Neural cell (in vitro differentiated cells): ENCODE results near the gene PARD3B. TPM values are rescaled to one million over a fixed set of nuclear protein-coding genes. Genes with fewer than 3 reads are reported as not detected.
A peak's percentile ranks its signal among the peaks of the same experiment; 100 is the strongest.

Experiments used
- H2AFZ ChIP-seq: fragments of 200-600, 300-800 bp; sonication (generic), shearing (Covaris generic); 2 replicates; pipeline ENCODE4 v1.6.0; 2014; ENCODE audit warnings: low read depth, mild to moderate bottlenecking, antibody characterized with exemption, low read length, moderate library complexity
- H3F3A ChIP-seq: fragments of 200-600 bp; shearing (Covaris generic); 2 replicates; pipeline ENCODE4 v1.6.1; 2016; ENCODE audit warnings: mild to moderate bottlenecking, moderate library complexity, mixed read lengths, antibody characterized with exemption, low read length; ENCODE audit not compliant: insufficient read depth, poor library complexity, severe bottlenecking
- H3K27ac ChIP-seq: fragments of 200-600, 300-800 bp; sonication (generic), shearing (Covaris generic); 2 replicates; pipeline ENCODE4 v1.5.1; 2014; ENCODE audit warnings: mild to moderate bottlenecking, low read length, moderate library complexity
- H3K27me3 ChIP-seq: fragments of 300-800, 200-600 bp; sonication (generic), shearing (Covaris generic); 2 replicates; pipeline ENCODE4 v1.6.0; 2014; ENCODE audit warnings: mild to moderate bottlenecking, low read depth, low read length, moderate library complexity; ENCODE audit not compliant: insufficient read depth
- H3K36me3 ChIP-seq: fragments of 300-800, 200-600 bp; sonication (generic), shearing (Covaris generic); 2 replicates; pipeline ENCODE4 v1.5.1; 2014; ENCODE audit warnings: mild to moderate bottlenecking, antibody characterized with exemption, low read length, moderate library complexity; ENCODE audit not compliant: insufficient read depth
- H3K4me2 ChIP-seq: fragments of 300-800, 200-600 bp; sonication (generic), shearing (Covaris generic); 2 replicates; pipeline ENCODE4 v1.6.0; 2014; ENCODE audit warnings: mild to moderate bottlenecking, low read length
- H3K4me3 ChIP-seq: fragments of 300-800, 200-600 bp; sonication (generic), shearing (Covaris generic); 2 replicates; pipeline ENCODE4 v1.5.1; 2014; ENCODE audit warnings: mild to moderate bottlenecking, low read length, moderate library complexity
- H3K79me2 ChIP-seq: fragments of 200-600 bp; shearing (Covaris generic); replicated peaks from 2 replicates; pipeline ENCODE4 v1.6.0; 2014; ENCODE audit warnings: mild to moderate bottlenecking, low read length, moderate library complexity; ENCODE audit not compliant: insufficient read depth
- H3K9ac ChIP-seq: fragments of 300-800, 200-600 bp; sonication (generic), shearing (Covaris generic); 2 replicates; pipeline ENCODE4 v1.6.1; 2016; ENCODE audit warnings: mild to moderate bottlenecking, low read length, mixed read lengths
- H3K9me2 ChIP-seq: fragments of 200-600 bp; shearing (Covaris generic); 2 replicates; pipeline ENCODE4 v1.6.1; 2016; ENCODE audit warnings: mild to moderate bottlenecking, low read length, mixed read lengths; ENCODE audit not compliant: insufficient read depth
- H3K9me3 ChIP-seq: fragments of 200-600, 300-800 bp; sonication (generic), shearing (Covaris generic); 2 replicates; pipeline ENCODE4 v1.6.1; 2016; ENCODE audit warnings: mild to moderate bottlenecking, mixed run types, low read length, moderate library complexity, mixed read lengths
- H4K20me1 ChIP-seq: fragments of 200-600 bp; shearing (Covaris generic); 2 replicates; pipeline ENCODE4 v1.6.1; 2016; ENCODE audit warnings: mild to moderate bottlenecking, mixed run types; ENCODE audit not compliant: insufficient read depth
- CTCF ChIP-seq: fragments of 450-650 bp; IDR thresholded peaks from 2 replicates; pipeline ENCODE4 v1.5.1; 2014; ENCODE audit warnings: antibody characterized with exemption, mild to moderate bottlenecking, moderate library complexity; ENCODE audit not compliant: poor library complexity, severe bottlenecking
- EP300 ChIP-seq: fragments of 450-650 bp; conservative IDR thresholded peaks from 2 replicates; pipeline ENCODE4 v1.6.1; 2014; ENCODE audit warnings: antibody characterized with exemption, mild to moderate bottlenecking, moderate library complexity; ENCODE audit not compliant: poor library complexity, severe bottlenecking
- EZH2 ChIP-seq: fragments of 200-600, 300-800 bp; shearing (Covaris generic), sonication (generic); IDR thresholded peaks from 2 replicates; pipeline ENCODE4 v1.6.1; 2014; ENCODE audit warnings: antibody characterized with exemption, low read length, borderline replicate concordance, mild to moderate bottlenecking; ENCODE audit not compliant: insufficient read depth, poor library complexity, severe bottlenecking
- MXI1 ChIP-seq: fragments of 450-650 bp; conservative IDR thresholded peaks from 2 replicates; pipeline ENCODE4 v1.6.1; 2014; ENCODE audit warnings: antibody characterized with exemption, mild to moderate bottlenecking; ENCODE audit not compliant: poor library complexity, severe bottlenecking
- POLR2AphosphoS5 ChIP-seq: IDR thresholded peaks from 2 replicates; pipeline ENCODE4 v1.6.1; 2012
- RAD21 ChIP-seq: fragments of 450-650 bp; conservative IDR thresholded peaks from 2 replicates; pipeline ENCODE4 v1.6.1; 2014; ENCODE audit warnings: antibody characterized with exemption, mild to moderate bottlenecking, moderate library complexity
- REST ChIP-seq: IDR thresholded peaks from 2 replicates; pipeline ENCODE4 v1.6.1; 2012; ENCODE audit warnings: borderline replicate concordance
- SMC3 ChIP-seq: fragments of 450-650 bp; conservative IDR thresholded peaks from 2 replicates; pipeline ENCODE4 v1.6.1; 2014; ENCODE audit warnings: antibody characterized with exemption, mild to moderate bottlenecking, moderate library complexity; ENCODE audit not compliant: poor library complexity
- TAF1 ChIP-seq: IDR thresholded peaks from 2 replicates; pipeline ENCODE4 v1.6.1; 2012; ENCODE audit warnings: low read depth
- polyA plus RNA-seq: library from polyadenylated mRNA; depleted of rRNA; stranded (reverse); fragments of >200 nt; gene quantifications from 2 replicates; pipeline ENCODE4 v1.2.3, GENCODE V29; 2014

PARD3B gene
- polyA plus RNA-seq, 1 donor from 2014 or later, result 0.54 TPM

GRCh38 chr2:204870053-204870452, 324.8 kb downstream of the PARD3B start:
- H3K9me2 ChIP-seq, result no peaks in the 10 kb centered on the region
- no peaks in the 10 kb centered on the region for H3K36me3 ChIP-seq
- H2AFZ ChIP-seq, result no peak overlapping the region
- H3K9ac ChIP-seq, result no peak overlapping the region
- no peaks in the 10 kb centered on the region for H3K9me3 ChIP-seq
- no peaks in the 10 kb centered on the region for H4K20me1 ChIP-seq
- TF ChIP-seq MXI1, result no peak
- no peak for TF ChIP-seq CTCF
- no peak for TF ChIP-seq EZH2
- TF ChIP-seq EP300, result no peak
- TF ChIP-seq RAD21, result no peak
- TF ChIP-seq TAF1, result no peak
- TF ChIP-seq REST, result no peak
- no peak for TF ChIP-seq POLR2AphosphoS5
- no peak for TF ChIP-seq SMC3
- H3F3A ChIP-seq, result peaks cover 3% of the 10 kb centered on the region
- H3K4me3 ChIP-seq, result no peak overlapping the region
- H3K27ac ChIP-seq, result no peak overlapping the region
- no peak overlapping the region for H3K4me2 ChIP-seq
- no peaks in the 10 kb centered on the region for H3K27me3 ChIP-seq
- H3K79me2 ChIP-seq, result no peaks in the 10 kb centered on the region

GRCh38 chr2:204871231-204871953, 326.1 kb downstream of the PARD3B start:
- Histone ChIP-seq H2AFZ (no peak overlapping the region), H3K79me2 (no peaks in the 10 kb centered on the region), H4K20me1 (no peaks in the 10 kb centered on the region), H3K4me3 (no peak overlapping the region), H3K36me3 (no peaks in the 10 kb centered on the region), H3K27me3 (no peaks in the 10 kb centered on the region), H3K4me2 (no peak overlapping the region), H3K9me3 (no peaks in the 10 kb centered on the region), H3K27ac (no peak overlapping the region), H3K9ac (no peak overlapping the region), H3K9me2 (no peaks in the 10 kb centered on the region), H3F3A (peaks cover 3% of the 10 kb centered on the region)
- TF ChIP-seq MXI1, result no peak
- TF ChIP-seq EP300, result no peak
- TF ChIP-seq RAD21, result peak; percentile 88
- TF ChIP-seq EZH2, result no peak
- no peak for TF ChIP-seq REST
- peak; percentile 77 for TF ChIP-seq CTCF
- peak; percentile 91 for TF ChIP-seq SMC3
- TF ChIP-seq TAF1, result no peak
- no peak for TF ChIP-seq POLR2AphosphoS5
